Ramos (cell line): ENCODE measurements around the gene RPL6.

ENCODE experiments used
- in situ Hi-C: fragments of 300-500 bp; cut with MboI; formaldehyde crosslinking; loops from one replicate; pipeline ENCODE4 v1.14.3; 2022; ENCODE audit warnings: low sequenced_read_pairs; ENCODE audit not compliant: unreplicated experiment

Gene RPL6

GRCh38 chr12:112381406-112381882 lies 28.0 kb downstream of the RPL6 start:
- in situ Hi-C loops = loop anchor here (10.0 kb wide), 2 partner anchors 187 to 437 kb away; no protein-coding TSS in a partner anchor

- in situ Hi-C loops = loop anchor here (10.0 kb wide), 2 partner anchors 186 to 436 kb away; no protein-coding TSS in a partner anchor
Measured at GRCh38 chr12:112380663-112381405, 28.6 kb downstream of the RPL6 start.

- in situ Hi-C loops = no loop called here
Measured at GRCh38 chr12:112375105-112375504, 34.3 kb downstream of the RPL6 start.

GRCh38 chr12:112374166-112374740 lies 35.2 kb downstream of the RPL6 start:
- in situ Hi-C loops = no loop called here

- in situ Hi-C loops = no loop called here
Measured at GRCh38 chr12:112370868-112371510, 38.4 kb downstream of the RPL6 start.

GRCh38 chr12:112370199-112370598 lies 39.2 kb downstream of the RPL6 start:
- in situ Hi-C loops = no loop called here

GRCh38 chr12:112368856-112369255 lies 40.5 kb downstream of the RPL6 start:
- in situ Hi-C loops = no loop called here

- in situ Hi-C loops = no loop called here
Measured at GRCh38 chr12:112367965-112368364, 41.4 kb downstream of the RPL6 start.

GRCh38 chr12:112362310-112362709 lies 47.1 kb downstream of the RPL6 start:
- in situ Hi-C loops = no loop called here

GRCh38 chr12:112361271-112361670 lies 48.1 kb downstream of the RPL6 start:
- in situ Hi-C loops = no loop called here

- in situ Hi-C loops = no loop called here
Measured at GRCh38 chr12:112359290-112359689, 50.1 kb downstream of the RPL6 start.

- in situ Hi-C loops = no loop called here
Measured at GRCh38 chr12:112357214-112357613, 52.2 kb downstream of the RPL6 start.
